H9 (cell line): ENCODE results near the gene SNRNP25. TPM values are rescaled to one million over a fixed set of nuclear protein-coding genes. Genes with fewer than 3 reads are reported as not detected.

Experiments used
- DNase-seq: peaks from one replicate; pipeline ENCODE4 v3.0.0-alpha.2; 2017
- H2AFZ ChIP-seq: one replicate; pipeline ENCODE4 v1.6.1; 2013; ENCODE audit warnings: mild to moderate bottlenecking, low read length, control low read depth, moderate library complexity
- H2AK5ac ChIP-seq: 2 replicates; pipeline ENCODE4 v1.6.1; 2013; ENCODE audit warnings: low read length, control low read depth, mixed read lengths; ENCODE audit not compliant: insufficient read length
- H2BK120ac ChIP-seq: one replicate; pipeline ENCODE4 v1.6.1; 2013; ENCODE audit warnings: low read depth, mild to moderate bottlenecking, low read length, control low read depth, inconsistent platforms; ENCODE audit not compliant: poor library complexity, severe bottlenecking
- H2BK12ac ChIP-seq: 2 replicates; pipeline ENCODE4 v1.6.1; 2013; ENCODE audit warnings: low read length, control low read depth, mixed read lengths, low read depth; ENCODE audit not compliant: insufficient read length
- H2BK15ac ChIP-seq: 2 replicates; pipeline ENCODE4 v1.6.1; 2013; ENCODE audit warnings: low read depth, low read length, control low read depth
- H2BK20ac ChIP-seq: one replicate; pipeline ENCODE4 v1.6.1; 2013; ENCODE audit warnings: low read depth, mild to moderate bottlenecking, low read length, control low read depth, inconsistent platforms; ENCODE audit not compliant: poor library complexity, severe bottlenecking
- H2BK5ac ChIP-seq: 2 replicates; pipeline ENCODE4 v1.6.1; 2013; ENCODE audit warnings: low read length, control low read depth, mixed read lengths; ENCODE audit not compliant: insufficient read length
- H3K14ac ChIP-seq: 2 replicates; pipeline ENCODE4 v1.6.1; 2013; ENCODE audit warnings: low read length, control low read depth; ENCODE audit not compliant: insufficient read depth
- H3K18ac ChIP-seq: 2 replicates; pipeline ENCODE4 v1.6.1; 2013; ENCODE audit warnings: low read depth, mild to moderate bottlenecking, mixed read lengths, low read length, control low read depth; ENCODE audit not compliant: insufficient read length
- H3K23ac ChIP-seq: 2 replicates; pipeline ENCODE4 v1.6.1; 2013; ENCODE audit warnings: low read length, control low read depth, mixed read lengths, low read depth; ENCODE audit not compliant: insufficient read length
- H3K23me2 ChIP-seq: 2 replicates; pipeline ENCODE4 v1.6.1; 2013; ENCODE audit warnings: low read depth, mild to moderate bottlenecking, mixed read lengths, low read length, control low read depth; ENCODE audit not compliant: insufficient read length, poor library complexity, severe bottlenecking
- H3K27ac ChIP-seq: 2 replicates; pipeline ENCODE4 v1.5.1; 2013; ENCODE audit warnings: low read length, control low read depth, mixed read lengths, low read depth; ENCODE audit not compliant: insufficient read length
- H3K27me3 ChIP-seq: 2 replicates; pipeline ENCODE4 v1.6.1; 2013; ENCODE audit warnings: low read length, control low read depth, inconsistent platforms; ENCODE audit not compliant: insufficient read depth
- H3K4ac ChIP-seq: 2 replicates; pipeline ENCODE4 v1.6.1; 2013; ENCODE audit warnings: low read depth, mild to moderate bottlenecking, control low read depth, inconsistent platforms, low read length, moderate library complexity
- H3K4me1 ChIP-seq: 2 replicates; pipeline ENCODE4 v1.6.1; 2013; ENCODE audit warnings: low read length, control low read depth, inconsistent platforms; ENCODE audit not compliant: insufficient read depth
- H3K4me2 ChIP-seq: 2 replicates; pipeline ENCODE4 v1.6.1; 2013; ENCODE audit warnings: low read length, control low read depth, mixed read lengths; ENCODE audit not compliant: insufficient read length, insufficient read depth
- H3K56ac ChIP-seq: 2 replicates; pipeline ENCODE4 v1.6.1; 2013; ENCODE audit warnings: low read depth, mild to moderate bottlenecking, mixed read lengths, low read length, control low read depth; ENCODE audit not compliant: insufficient read length
- H3K79me1 ChIP-seq: 2 replicates; pipeline ENCODE4 v1.6.1; 2013; ENCODE audit warnings: low read depth, mild to moderate bottlenecking, moderate library complexity, low read length, control low read depth, inconsistent platforms; ENCODE audit not compliant: insufficient read depth, poor library complexity, severe bottlenecking
- H3K79me2 ChIP-seq: 2 replicates; pipeline ENCODE4 v1.6.1; 2013; ENCODE audit warnings: low read length, control low read depth, inconsistent platforms; ENCODE audit not compliant: insufficient read depth
- H3K9ac ChIP-seq: 2 replicates; pipeline ENCODE4 v1.6.1; 2013; ENCODE audit warnings: low read length, control low read depth, mixed read lengths; ENCODE audit not compliant: insufficient read length; ENCODE audit errors: extremely low read depth
- H3K9me3 ChIP-seq: one replicate; pipeline ENCODE4 v1.6.1; 2013; ENCODE audit warnings: low read depth, low read length, inconsistent platforms; ENCODE audit not compliant: control insufficient read depth
- H3T11ph ChIP-seq: one replicate; pipeline ENCODE4 v1.6.1; 2013; ENCODE audit warnings: mild to moderate bottlenecking, low read length, control low read depth, inconsistent platforms
- H4K20me1 ChIP-seq: one replicate; pipeline ENCODE4 v1.6.1; 2013; ENCODE audit not compliant: control insufficient read depth, insufficient read length, insufficient read depth
- H4K5ac ChIP-seq: 2 replicates; pipeline ENCODE4 v1.6.1; 2013; ENCODE audit warnings: low read depth, mild to moderate bottlenecking, mixed read lengths, low read length, control low read depth; ENCODE audit not compliant: insufficient read length
- H4K8ac ChIP-seq: replicated peaks from 2 replicates; pipeline ENCODE4 v1.6.1; 2013; ENCODE audit warnings: low read length, control low read depth, mixed read lengths, low read depth; ENCODE audit not compliant: insufficient read length
- H4K91ac ChIP-seq: 2 replicates; pipeline ENCODE4 v1.6.1; 2013; ENCODE audit warnings: low read depth, mild to moderate bottlenecking, moderate library complexity, mixed read lengths, low read length, control low read depth; ENCODE audit not compliant: insufficient read length
- H3K27ac Mint-ChIP-seq, 3 experiments: 2 replicates in 2 of 3; 3 replicates in 1 of 3; pipeline ENCODE4 v1.8.0; 2020 to 2021; ENCODE audit warnings: mixed read lengths in 3 of 3, mild to moderate bottlenecking in 1 of 3, moderate library complexity in 1 of 3
- H3K27me3 Mint-ChIP-seq: 2 replicates; pipeline ENCODE4 v1.8.0; 2021; ENCODE audit warnings: low read depth, mild to moderate bottlenecking, moderate library complexity, mixed read lengths
- H3K36me3 Mint-ChIP-seq, 3 experiments: 2 replicates in 2 of 3; 3 replicates in 1 of 3; pipeline ENCODE4 v1.8.0; 2020 to 2021; ENCODE audit warnings: low read depth in 3 of 3, mixed read lengths in 3 of 3; ENCODE audit not compliant: insufficient read depth in 1 of 3
- H3K4me1 Mint-ChIP-seq, 2 experiments: 2 replicates each; pipeline ENCODE4 v1.8.0; 2020; ENCODE audit warnings: mixed read lengths in 2 of 2
- H3K4me3 Mint-ChIP-seq, 2 experiments: 2 replicates in 1 of 2; 3 replicates in 1 of 2; pipeline ENCODE4 v1.8.0; 2020 to 2021; ENCODE audit warnings: mild to moderate bottlenecking in 2 of 2, mixed read lengths in 2 of 2, moderate library complexity in 1 of 2
- H3K9me3 Mint-ChIP-seq, 2 experiments: 2 replicates in 1 of 2; 3 replicates in 1 of 2; pipeline ENCODE4 v1.8.0; 2020; ENCODE audit warnings: mild to moderate bottlenecking in 2 of 2, mixed read lengths in 2 of 2, moderate library complexity in 1 of 2
- CTCF ChIP-seq: fragments of 200-600 bp; sonication (generic); conservative IDR thresholded peaks from 3 replicates; pipeline ENCODE4 v1.8.0; 2021; ENCODE audit warnings: antibody characterized with exemption, mild to moderate bottlenecking
- WGBS: extraction: QIAGEN DNeasy Blood & Tissue Kit; methylation state at CpG from one replicate; pipeline ENCODE4 v1.1.7; 2013; ENCODE audit warnings: missing lambda C conversion rate, low lambda C conversion rate, mixed read lengths; ENCODE audit not compliant: insufficient read length; ENCODE audit errors: extremely low coverage; 5-methylcytosine and 5-hydroxymethylcytosine counted together
- total RNA-seq: library from RNA; stranded (reverse); gene quantifications from 2 replicates; pipeline ENCODE4 v1.2.1, GENCODE V29; 2021

The SNRNP25 gene
- total RNA-seq, 1 experiment from 2014 or later = 78.5 TPM

GRCh38 chr16:63466-63865, 9.8 kb downstream of the SNRNP25 start:
- Histone ChIP-seq H2BK120ac (no peak overlapping the region), H4K20me1 (no peaks in the 10 kb centered on the region), H3K23ac (no peak overlapping the region), H4K91ac (no peak overlapping the region), H3K4ac (no peak overlapping the region), H3K56ac (no peak overlapping the region), H4K5ac (no peak overlapping the region), H3K4me1 (no peaks in the 10 kb centered on the region), H3K79me2 (no peaks in the 10 kb centered on the region), H4K8ac (no peak overlapping the region), H2BK15ac (no peak overlapping the region), H3K79me1 (no peaks in the 10 kb centered on the region), H3K23me2 (no peaks in the 10 kb centered on the region), H2BK5ac (no peak overlapping the region), H3K27me3 (no peaks in the 10 kb centered on the region), H3K4me2 (no peak overlapping the region), H2BK20ac (no peak overlapping the region), H3K18ac (no peak overlapping the region), H3K14ac (no peak overlapping the region), H3T11ph (no peak overlapping the region), H3K9ac (no peak overlapping the region), H2BK12ac (no peak overlapping the region), H3K9me3 (no peaks in the 10 kb centered on the region), H3K27ac (no peak overlapping the region), H2AK5ac (no peak overlapping the region), H2AFZ (no peak overlapping the region)
- no peaks in the 10 kb centered on the region for H3K9me3 Mint-ChIP-seq
- peaks cover 10 to 13% of the 10 kb centered on the region in 2 experiments for H3K4me1 Mint-ChIP-seq
- TF ChIP-seq CTCF = no peak
- peaks cover 13 to 38% (median 34%) of the 10 kb centered on the region in 3 experiments; a peak in 6 of 7 replicates for H3K36me3 Mint-ChIP-seq
- peaks cover 1% of the 10 kb centered on the region; the same call in 1 of the 2 replicates for H3K27me3 Mint-ChIP-seq
- no peak overlapping the region for H3K27ac Mint-ChIP-seq
- H3K4me3 Mint-ChIP-seq = no peak overlapping the region
- WGBS = no CpG with 5 or more reads among the region's 16 CpGs
- no peak for DNase-seq
